ENCODE results near the gene OR12D3. TPM values are rescaled to one million over a fixed set of nuclear protein-coding genes. Genes with fewer than 3 reads are reported as not detected.

The OR12D3 gene, protein sequence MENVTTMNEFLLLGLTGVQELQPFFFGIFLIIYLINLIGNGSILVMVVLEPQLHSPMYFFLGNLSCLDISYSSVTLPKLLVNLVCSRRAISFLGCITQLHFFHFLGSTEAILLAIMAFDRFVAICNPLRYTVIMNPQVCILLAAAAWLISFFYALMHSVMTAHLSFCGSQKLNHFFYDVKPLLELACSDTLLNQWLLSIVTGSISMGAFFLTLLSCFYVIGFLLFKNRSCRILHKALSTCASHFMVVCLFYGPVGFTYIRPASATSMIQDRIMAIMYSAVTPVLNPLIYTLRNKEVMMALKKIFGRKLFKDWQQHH
- not detected for total RNA-seq
- polyA plus RNA-seq, result not detected
- long read RNA-seq, donor 1, result 0 reads
- long read RNA-seq, donor 2, result 0 reads

DNA sequence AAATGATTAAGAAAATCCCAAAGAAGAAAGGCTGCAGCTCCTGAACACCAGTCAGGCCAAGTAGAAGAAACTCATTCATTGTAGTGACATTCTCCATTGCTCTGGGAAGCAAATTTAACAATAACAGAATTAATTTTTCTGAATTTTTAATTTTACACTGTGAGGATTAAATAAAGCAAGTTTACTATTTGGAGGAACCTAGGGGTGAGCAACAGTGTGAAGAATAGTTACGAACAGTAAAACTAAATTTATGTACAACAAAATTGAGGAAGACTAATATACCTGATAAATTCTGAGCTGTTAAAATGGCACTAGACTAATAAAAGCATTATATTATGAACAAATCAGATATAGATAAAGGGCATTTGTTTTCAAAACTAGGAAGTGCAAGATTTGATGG is at the start of gene OR12D3:
Gene OR12D3 (minus strand): TSS at position 101 of the 400 bp plus-strand sequence. CDS start 4 bp downstream, at position 97.
- H3K27ac ChIP-seq, result no peak within 1 kb of the TSS
- H3K9me3 ChIP-seq, result no peaks in the 10 kb centered on the region
- WGBS, 3 donors, result 86 to 92% (median 89%) methylated on average over 1 of the region's 1 CpG
- no peaks in the 10 kb centered on the region for H3K4me1 ChIP-seq
- no peaks in the 10 kb centered on the region for H3K36me3 ChIP-seq (ENCODE audit: insufficient read depth in 1 of 2, low read depth in 1 of 2)
- intact Hi-C loops (cut with DNase I), result no loop called here
- ATAC-seq, result no peak
- H3K27me3 ChIP-seq (ENCODE audit: insufficient read depth in 3 of 3, low read length in 2 of 3), result no peaks in the 10 kb centered on the region
- TF ChIP-seq, protein P1, sequence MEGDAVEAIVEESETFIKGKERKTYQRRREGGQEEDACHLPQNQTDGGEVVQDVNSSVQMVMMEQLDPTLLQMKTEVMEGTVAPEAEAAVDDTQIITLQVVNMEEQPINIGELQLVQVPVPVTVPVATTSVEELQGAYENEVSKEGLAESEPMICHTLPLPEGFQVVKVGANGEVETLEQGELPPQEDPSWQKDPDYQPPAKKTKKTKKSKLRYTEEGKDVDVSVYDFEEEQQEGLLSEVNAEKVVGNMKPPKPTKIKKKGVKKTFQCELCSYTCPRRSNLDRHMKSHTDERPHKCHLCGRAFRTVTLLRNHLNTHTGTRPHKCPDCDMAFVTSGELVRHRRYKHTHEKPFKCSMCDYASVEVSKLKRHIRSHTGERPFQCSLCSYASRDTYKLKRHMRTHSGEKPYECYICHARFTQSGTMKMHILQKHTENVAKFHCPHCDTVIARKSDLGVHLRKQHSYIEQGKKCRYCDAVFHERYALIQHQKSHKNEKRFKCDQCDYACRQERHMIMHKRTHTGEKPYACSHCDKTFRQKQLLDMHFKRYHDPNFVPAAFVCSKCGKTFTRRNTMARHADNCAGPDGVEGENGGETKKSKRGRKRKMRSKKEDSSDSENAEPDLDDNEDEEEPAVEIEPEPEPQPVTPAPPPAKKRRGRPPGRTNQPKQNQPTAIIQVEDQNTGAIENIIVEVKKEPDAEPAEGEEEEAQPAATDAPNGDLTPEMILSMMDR (IDR thresholded peaks at IDR 0.05), result no peak
- H3K4me3 ChIP-seq, result no peak within 1 kb of the TSS
- no peak for DNase-seq

DNA sequence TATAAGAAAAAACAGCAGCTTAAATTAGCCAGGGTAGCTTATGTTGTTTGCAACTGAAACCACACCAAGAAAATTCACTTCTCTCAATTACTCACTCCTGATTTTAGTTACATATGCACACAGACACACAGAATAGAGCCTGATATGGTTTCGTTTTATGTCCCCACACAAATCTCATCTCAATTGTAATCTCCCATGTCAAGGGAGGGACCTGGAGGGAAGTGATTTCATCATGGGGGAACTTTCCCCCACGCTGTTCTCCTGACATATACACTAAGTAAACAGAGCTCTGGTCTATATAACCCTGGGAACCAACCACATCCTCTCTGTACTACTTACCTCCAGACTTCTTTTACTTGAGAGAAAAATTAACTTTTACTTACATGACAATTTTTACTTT is 49.5 kb upstream of the OR12D3 start:
- H3K4me3 ChIP-seq, result no peak overlapping the region
- no peak for ATAC-seq
- WGBS, 3 donors, result 14 to 36% (median 26%) methylated on average over 2 of the region's 2 CpGs
- H3K9me3 ChIP-seq, result no peaks in the 10 kb centered on the region
- H3K27ac ChIP-seq, result no peak overlapping the region
- H3K36me3 ChIP-seq (ENCODE audit: insufficient read depth in 1 of 2, low read depth in 1 of 2), result no peaks in the 10 kb centered on the region
- no peak for DNase-seq
- H3K27me3 ChIP-seq (ENCODE audit: insufficient read depth in 3 of 3, low read length in 2 of 3), result no peaks in the 10 kb centered on the region
- H3K4me1 ChIP-seq, result no peaks in the 10 kb centered on the region
- intact Hi-C loops (cut with DNase I), result no loop called here
- TF ChIP-seq, protein P1 (IDR thresholded peaks at IDR 0.05), result no peak

DNA sequence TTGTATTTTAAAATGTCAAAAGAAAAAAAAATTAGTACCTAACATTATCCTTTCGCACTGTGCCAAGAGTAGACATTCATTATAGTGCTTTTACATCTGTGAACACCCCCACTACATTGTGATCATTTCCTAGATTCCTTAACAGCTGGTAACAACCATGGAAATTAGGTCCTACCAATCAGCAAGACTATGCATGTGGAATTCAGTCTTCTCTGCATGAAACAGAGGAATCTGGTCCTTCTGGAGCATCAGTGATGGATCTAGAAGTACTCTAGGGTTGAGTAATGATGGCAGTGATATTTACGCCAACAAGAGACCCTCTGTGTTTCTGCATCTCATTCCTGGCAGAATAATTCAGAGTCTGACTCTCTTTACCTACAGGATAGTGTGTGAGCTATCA is 49.1 kb upstream of the OR12D3 start:
- intact Hi-C loops (cut with DNase I), result no loop called here
- TF ChIP-seq, protein P1 (IDR thresholded peaks at IDR 0.05), result no peak

DNA sequence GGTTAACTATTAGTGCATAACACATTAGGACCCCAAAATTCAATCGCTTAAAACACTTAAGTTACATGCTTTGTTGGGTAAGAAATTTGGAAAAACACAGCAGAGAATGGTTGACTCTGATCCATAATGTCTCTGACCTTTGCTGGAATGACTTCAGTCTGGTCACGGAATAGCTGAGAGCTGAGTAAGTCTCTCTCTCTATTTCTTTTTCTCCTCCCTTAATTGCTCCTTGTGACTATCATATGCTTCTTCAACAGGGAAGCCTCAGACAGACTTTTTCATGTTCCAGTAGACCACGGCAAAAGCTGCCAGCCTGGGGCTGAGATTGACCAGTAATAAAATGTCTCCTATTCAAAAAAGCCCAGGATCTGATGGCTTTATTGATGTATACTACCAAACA is 44.4 kb upstream of the OR12D3 start:
- H3K9me3 ChIP-seq, result no peaks in the 10 kb centered on the region
- H3K36me3 ChIP-seq (ENCODE audit: insufficient read depth in 1 of 2, low read depth in 1 of 2), result no peaks in the 10 kb centered on the region
- 49 to 72% (median 65%) methylated on average over 3 of the region's 3 CpGs for WGBS, 3 donors
- H3K27me3 ChIP-seq (ENCODE audit: insufficient read depth in 3 of 3, low read length in 2 of 3), result no peaks in the 10 kb centered on the region
- TF ChIP-seq, protein P1 (IDR thresholded peaks at IDR 0.05), result no peak
- no peak overlapping the region for H3K27ac ChIP-seq
- no peak overlapping the region for H3K4me3 ChIP-seq
- intact Hi-C loops (cut with DNase I), result no loop called here
- no peaks in the 10 kb centered on the region for H3K4me1 ChIP-seq
- ATAC-seq, result no peak
- no peak for DNase-seq

More for the DNA sequence above, 49.1 kb upstream of the OR12D3 start:
- no peaks in the 10 kb centered on the region for H3K27me3 ChIP-seq (ENCODE audit: insufficient read depth in 3 of 3, low read length in 2 of 3)
- 83 to 91% (median 87%) methylated on average over 2 of the region's 2 CpGs for WGBS, 3 donors
- no peak overlapping the region for H3K27ac ChIP-seq
- H3K9me3 ChIP-seq, result no peaks in the 10 kb centered on the region
- DNase-seq, result no peak
- H3K36me3 ChIP-seq (ENCODE audit: insufficient read depth in 1 of 2, low read depth in 1 of 2), result no peaks in the 10 kb centered on the region
- H3K4me3 ChIP-seq, result no peak overlapping the region
- H3K4me1 ChIP-seq, result no peaks in the 10 kb centered on the region
- no peak for ATAC-seq

DNA sequence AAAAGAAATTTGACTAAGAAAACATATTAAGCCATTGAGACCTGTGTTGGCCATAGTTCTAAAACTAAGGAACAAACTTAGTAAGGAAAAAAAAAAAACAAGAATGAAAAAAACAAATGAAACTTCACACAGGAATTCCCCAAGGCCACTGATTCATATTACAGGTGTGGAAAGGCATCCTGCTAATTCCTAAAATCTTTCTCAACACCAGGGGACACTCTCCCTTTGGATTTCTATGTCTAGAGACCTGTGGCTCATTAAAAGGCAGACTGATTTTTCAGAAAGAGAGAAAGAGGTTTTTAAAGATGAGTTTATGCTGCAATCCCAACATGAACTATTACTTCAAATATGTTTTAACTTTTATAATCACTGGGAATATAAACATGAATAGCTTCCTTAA is 39.5 kb upstream of the OR12D3 start, which contains the start of gene OR12D1:
Gene OR12D1 (plus strand): TSS at position 341 of the 400 bp plus-strand sequence.
- Histone ChIP-seq H3K9me3 (no peaks in the 10 kb centered on the region), H3K27ac (no peak within 1 kb of the TSS), H3K4me3 (no peak within 1 kb of the TSS), H3K27me3 (ENCODE audit: insufficient read depth in 3 of 3, low read length in 2 of 3) (no peaks in the 10 kb centered on the region), H3K36me3 (ENCODE audit: insufficient read depth in 1 of 2, low read depth in 1 of 2) (no peaks in the 10 kb centered on the region), H3K4me1 (no peaks in the 10 kb centered on the region)
- intact Hi-C loops (cut with DNase I), result no loop called here
- TF ChIP-seq, protein P1 (IDR thresholded peaks at IDR 0.05), result no peak
- ATAC-seq, result no peak
- no peak for DNase-seq

Measured in psoas muscle (tissue), 8 donors.